Head of caudate nucleus (tissue), 42 donors: ENCODE measurements around the gene TSSK6.

Experiments used
- DNase-seq, 42 donors: peaks; one replicate each; pipeline versions ENCODE4 v3.0.0 to v3.0.0-alpha.2; 2020 to 2021; ENCODE audit warnings: mixed read lengths in 7 of 42
- intact Hi-C: fragments of 100-400 bp; cut with DNase I; formaldehyde crosslinking; loops from one replicate; pipeline ENCODE4 v1.15.0; 2022

The TSSK6 gene

GRCh38 chr19:19514881-19515641 is at the start of gene TSSK6:
Gene TSSK6, minus strand, starts transcription at chr19:19515548. Its CDS starts 121 bp downstream, at chr19:19515427.
- no peak for DNase-seq

DNA sequence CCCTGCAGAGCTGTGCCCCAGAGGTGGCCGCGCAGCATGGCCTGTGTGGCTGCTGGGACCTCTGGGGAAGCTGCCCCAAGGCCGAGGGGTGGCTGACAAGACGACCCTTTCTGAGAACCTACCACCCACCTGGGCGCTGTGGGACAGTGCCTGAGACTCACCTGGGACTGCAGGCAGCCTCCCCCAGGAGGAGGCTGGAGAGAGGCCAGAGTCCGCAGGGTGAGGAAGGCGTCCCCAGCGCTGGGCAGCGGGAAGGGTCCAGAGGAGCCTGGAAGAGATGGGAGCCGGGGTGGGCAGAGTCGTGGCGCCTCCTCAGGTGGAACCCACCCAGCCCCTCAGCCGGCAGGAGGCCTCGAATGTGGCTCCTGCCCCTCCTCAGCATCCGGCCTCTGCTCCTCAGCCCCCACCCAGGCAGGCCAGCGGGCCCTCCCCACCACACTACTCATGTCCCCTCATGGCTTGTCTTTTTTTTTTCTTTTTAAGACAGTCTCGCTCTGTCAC is 48.0 kb upstream of the TSSK6 start:
- intact Hi-C loops = no loop called here
- no peak for DNase-seq

More at GRCh38 chr19:19514881-19515641, at the start of gene TSSK6:
- intact Hi-C loops = no loop called here

GRCh38 chr19:19562665-19563347 is 47.5 kb upstream of the TSSK6 start:
- intact Hi-C loops = no loop called here
- DNase-seq = no peak

DNA sequence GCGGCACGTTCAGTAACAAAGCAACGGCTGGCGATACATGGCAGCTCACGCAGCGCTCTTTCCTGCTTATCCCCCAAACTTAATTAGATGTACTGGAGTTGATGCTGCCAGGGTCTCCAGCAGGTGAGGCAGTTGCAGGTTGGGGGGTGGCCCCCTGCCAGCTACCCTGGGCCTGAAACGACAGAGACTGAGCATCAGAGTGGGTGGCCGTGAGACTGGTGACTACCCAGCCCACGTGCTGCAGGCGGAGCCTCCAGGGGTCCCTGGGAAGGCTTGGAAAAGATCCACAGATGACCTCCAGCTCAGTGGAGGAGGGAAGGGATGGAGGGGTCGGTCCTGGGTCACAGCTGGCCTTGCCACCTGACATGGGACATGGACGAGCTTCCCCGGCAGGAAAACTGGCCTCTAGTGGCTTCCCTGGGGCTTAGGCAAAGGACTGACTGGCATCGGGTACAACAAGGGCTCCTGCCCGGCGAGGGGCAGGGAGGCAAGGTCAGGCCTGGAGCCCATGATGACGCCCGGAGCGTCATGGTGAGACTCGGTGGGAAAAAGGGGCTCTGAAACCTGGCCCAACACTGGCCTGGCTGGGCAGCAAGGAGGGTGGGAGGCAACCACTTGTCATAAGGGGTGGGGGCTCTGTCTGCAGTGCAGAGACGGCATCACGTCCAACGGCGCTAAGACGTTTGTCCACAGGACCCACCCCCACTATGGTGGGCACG is 46.8 kb upstream of the TSSK6 start:
- no peak for DNase-seq

DNA sequence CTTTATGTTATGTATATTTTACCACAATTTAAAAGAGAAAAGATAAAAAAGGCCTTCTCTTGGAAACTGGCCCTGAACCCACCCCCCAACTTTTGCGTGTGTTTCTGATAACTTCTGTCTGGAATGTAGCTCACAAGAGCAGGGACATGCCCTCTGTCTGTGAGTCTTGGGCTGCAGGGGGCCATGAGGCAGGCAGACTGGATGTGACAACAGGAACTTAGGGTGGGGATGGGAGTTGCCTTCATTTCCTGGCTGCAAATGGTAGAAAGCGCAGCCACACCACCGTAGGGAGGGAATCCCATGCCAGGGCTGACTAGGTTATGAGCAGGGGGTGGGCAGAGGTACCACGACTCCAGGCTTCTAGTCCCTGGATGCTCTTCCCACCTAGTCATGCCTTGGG is 44.6 kb upstream of the TSSK6 start:
- intact Hi-C loops = no loop called here
- DNase-seq = no peak

More for the DNA sequence above, 46.8 kb upstream of the TSSK6 start:
- intact Hi-C loops = no loop called here

- intact Hi-C loops = no loop called here
Observed at GRCh38 chr19:19558636-19559035, 43.3 kb upstream of the TSSK6 start.

GRCh38 chr19:19558055-19558454 is 42.7 kb upstream of the TSSK6 start:
- intact Hi-C loops = no loop called here
- no peak for DNase-seq

More at GRCh38 chr19:19558636-19559035, 43.3 kb upstream of the TSSK6 start:
- no peak for DNase-seq

DNA sequence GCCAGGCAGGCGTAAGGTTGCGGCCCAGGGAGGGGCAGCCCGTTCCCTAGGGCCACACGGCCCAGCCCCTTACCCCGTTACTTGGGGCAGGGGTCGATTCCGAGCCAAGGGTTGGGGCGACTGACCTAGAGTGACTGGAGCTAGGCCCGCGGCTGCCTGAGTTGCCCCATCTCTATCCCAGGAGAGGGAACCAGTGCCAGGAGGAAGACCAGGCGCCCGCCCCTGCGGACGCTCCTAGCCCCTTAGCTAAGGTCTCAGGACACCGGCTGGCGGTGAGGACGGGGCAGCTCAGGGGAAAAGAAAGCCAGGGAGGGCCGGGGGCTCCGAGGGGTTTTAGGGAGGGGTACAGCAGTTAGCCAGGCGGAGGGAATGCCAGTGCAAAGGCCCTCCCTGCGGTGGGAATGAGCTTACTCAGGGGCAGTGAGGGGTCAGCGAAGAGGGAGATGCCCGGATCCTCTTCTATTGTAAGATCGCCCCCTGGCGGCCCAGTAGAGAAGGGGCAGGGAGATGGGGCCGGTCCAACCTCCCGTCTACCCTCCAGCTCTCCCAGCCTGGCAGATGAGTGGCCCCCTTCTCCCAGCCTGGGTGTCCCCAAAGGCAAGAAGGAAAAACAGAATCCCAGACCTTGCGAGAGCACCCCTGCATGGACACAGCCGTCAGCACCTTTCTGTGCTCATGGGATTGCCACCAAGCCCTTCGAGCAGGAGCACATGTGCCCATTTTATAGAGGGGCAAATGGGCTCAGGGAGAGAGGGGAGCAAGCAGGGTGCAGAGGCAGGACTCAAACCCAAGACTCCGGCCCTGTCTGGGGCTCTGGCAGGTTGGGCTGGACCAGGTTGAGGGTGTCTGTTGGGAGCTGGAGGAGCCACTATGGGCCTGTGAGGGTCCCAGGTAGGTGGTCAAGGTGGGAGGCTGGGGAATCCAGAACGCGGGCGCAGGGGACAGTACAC is 39.0 kb upstream of the TSSK6 start:
- peak in 24 of 42 donors; percentile 20 to 80 (median 48) for DNase-seq
- intact Hi-C loops = no loop called here

GRCh38 chr19:19553670-19554069 is 38.3 kb upstream of the TSSK6 start:
- no peak for DNase-seq
- intact Hi-C loops = no loop called here

- DNase-seq = peak in 1 of 42 donors; percentile 10
- intact Hi-C loops = no loop called here
Observed at GRCh38 chr19:19552798-19553197, 37.5 kb upstream of the TSSK6 start.

DNA sequence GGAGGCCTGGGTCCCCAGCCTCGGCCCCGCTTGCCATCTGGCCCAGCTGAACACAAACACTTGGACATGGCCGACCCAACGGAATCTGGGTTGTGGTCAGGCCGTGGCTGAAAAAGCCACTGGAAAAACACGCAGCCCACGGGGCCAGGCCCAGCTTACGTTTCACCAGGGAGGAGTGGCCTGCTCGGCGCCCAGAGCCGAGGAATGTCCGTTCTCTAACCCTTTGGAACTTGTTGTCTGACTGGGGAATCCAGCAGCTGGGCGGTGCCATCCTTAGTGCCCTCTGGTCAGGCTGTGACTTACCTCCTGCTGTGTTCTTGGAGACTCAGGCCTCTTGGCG is 36.5 kb upstream of the TSSK6 start:
- intact Hi-C loops = no loop called here
- DNase-seq = no peak

DNA sequence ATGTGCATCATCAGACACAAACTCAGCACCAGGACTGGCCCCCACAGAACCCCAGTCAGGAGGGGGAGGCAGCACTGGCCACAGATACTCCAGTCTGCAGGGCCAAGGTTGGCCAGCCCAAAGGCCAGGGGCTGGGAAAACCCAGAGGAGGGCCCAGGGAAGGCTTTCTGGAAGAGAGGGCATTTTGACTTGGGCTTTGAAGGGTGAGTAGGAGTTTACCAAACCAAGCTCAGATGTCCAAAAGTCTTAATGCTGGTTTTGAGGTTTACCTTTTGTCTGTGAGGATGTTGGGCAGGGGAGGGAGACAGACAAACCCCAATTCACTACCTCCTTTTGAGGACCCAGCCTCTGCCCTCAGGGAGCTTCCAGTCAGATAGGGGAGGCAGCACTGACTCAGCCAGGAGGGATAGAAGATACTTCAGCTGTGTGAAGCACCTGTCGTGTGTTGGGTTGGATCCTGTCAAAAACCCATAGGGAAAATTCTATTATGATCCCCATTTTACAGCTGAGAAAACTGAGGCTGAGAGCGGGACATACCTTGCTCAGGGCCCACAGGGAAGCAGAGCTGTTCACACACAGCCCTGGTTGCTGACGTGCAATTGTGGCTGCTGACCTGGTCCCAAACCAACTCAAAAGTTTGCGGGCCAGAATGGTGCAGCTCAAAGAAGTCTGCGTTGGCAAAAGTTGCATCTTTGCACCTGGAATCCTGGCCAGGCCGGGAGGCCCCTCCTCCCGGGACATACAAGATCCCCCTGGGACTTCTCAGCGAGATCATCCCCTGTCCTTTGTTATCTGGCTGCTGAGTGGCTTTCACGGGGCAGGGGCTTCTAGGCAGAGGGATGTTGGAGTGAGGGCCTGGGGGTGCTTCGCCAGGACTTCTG is 35.9 kb upstream of the TSSK6 start:
- DNase-seq = no peak
- intact Hi-C loops = no loop called here

DNA sequence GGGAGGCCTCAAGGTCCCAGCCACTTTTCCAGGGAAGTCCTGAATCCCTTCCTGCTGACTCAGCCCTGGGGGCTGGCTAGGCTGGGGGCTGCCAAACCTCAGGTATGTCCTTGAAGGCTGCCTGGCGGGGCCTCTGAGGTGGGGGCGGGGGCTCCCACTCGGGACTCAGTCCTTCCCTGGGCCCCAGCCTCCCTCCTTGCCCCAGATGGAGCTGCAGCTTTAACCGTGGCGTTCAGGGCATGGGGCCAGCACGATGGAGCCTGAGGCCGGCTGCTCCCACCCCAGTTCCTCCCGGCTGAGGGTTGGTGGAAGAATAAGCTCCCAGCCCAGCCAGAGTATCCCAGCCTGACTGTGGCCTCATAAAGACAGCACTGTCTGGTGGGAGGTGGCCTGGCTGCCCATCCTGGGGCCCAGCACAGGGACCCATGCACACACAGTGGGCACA is 35.2 kb upstream of the TSSK6 start:
- intact Hi-C loops = no loop called here

GRCh38 chr19:19549804-19550464 is 34.6 kb upstream of the TSSK6 start:
- DNase-seq = no peak
- intact Hi-C loops = no loop called here

More for the DNA sequence above, 35.2 kb upstream of the TSSK6 start:
- DNase-seq = no peak

- DNase-seq = no peak
- intact Hi-C loops = no loop called here
Observed at GRCh38 chr19:19548915-19549759, 33.8 kb upstream of the TSSK6 start.

DNA sequence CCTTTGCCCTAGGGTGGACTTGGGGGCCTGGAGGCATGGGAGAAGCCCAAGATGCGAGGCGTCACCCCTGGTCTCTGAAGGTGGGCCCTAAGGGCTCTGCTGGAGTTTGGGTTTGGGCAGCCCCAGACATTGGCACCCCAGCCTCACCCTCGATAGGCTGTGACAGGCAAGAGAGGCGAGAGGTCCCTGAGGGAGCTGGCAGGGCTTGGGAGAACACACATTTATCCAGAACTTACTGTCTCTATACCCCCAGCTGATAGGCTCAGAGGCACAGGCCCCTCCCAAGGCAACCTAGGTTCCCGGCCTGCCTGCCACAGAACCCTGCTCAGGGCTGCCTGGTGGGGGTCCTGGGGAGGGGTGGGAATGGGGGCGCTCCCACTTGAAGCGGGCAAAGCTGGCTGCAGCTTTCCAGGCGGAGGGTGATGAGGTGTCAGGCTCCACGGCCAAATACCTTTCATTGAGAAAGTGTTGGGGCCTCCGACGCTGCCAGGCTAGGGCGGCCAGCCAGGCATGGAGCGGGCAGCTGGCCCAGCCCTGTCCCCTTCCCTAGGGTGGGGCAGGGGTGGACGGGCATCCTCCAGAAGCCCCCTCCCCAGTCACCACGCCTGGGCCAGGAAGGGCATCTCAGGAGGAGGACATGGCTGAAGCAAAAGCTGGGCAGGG is 32.5 kb upstream of the TSSK6 start:
- intact Hi-C loops = no loop called here

More for the DNA sequence above, 32.5 kb upstream of the TSSK6 start:
- no peak for DNase-seq
